ENCODE results near the gene GBGT1.

- TF ChIP-seq CTCF (IDR thresholded peaks at IDR 0.05) (no peak), SP1 (CRISPR knock-in tag; conservative IDR thresholded peaks at IDR 0.05) (no peak), ATF1 (CRISPR knock-in tag; IDR thresholded peaks at IDR 0.05) (no peak), ATF2 (CRISPR knock-in tag; IDR thresholded peaks at IDR 0.05; ENCODE audit: borderline replicate concordance, low read depth) (no peak), STAT6 (CRISPR knock-in tag; conservative IDR thresholded peaks at IDR 0.05; ENCODE audit: low read depth) (no peak)
Measured at GRCh38 chr9:133133681-133134387, 29.9 kb downstream of the GBGT1 start.

Measured in WTC11 (cell line).